OCI-LY3 (cell line): ENCODE data around the gene AP2A2.

Source experiments
- EZH2phosphoT487 ChIP-seq: fragments of 200-600 bp; shearing (Covaris generic); IDR thresholded peaks from 2 replicates; pipeline ENCODE4 v1.6.1; 2018; ENCODE audit warnings: antibody characterized with exemption, mixed run types, low read depth
- TF ChIP-seq, protein P1 (sequence below): fragments of 200-600, 300-600 bp; sonication (generic); IDR thresholded peaks from 2 replicates; pipeline ENCODE4 v1.5.1; 2014; ENCODE audit warnings: antibody characterized with exemption, low read length, low read depth

DNA sequence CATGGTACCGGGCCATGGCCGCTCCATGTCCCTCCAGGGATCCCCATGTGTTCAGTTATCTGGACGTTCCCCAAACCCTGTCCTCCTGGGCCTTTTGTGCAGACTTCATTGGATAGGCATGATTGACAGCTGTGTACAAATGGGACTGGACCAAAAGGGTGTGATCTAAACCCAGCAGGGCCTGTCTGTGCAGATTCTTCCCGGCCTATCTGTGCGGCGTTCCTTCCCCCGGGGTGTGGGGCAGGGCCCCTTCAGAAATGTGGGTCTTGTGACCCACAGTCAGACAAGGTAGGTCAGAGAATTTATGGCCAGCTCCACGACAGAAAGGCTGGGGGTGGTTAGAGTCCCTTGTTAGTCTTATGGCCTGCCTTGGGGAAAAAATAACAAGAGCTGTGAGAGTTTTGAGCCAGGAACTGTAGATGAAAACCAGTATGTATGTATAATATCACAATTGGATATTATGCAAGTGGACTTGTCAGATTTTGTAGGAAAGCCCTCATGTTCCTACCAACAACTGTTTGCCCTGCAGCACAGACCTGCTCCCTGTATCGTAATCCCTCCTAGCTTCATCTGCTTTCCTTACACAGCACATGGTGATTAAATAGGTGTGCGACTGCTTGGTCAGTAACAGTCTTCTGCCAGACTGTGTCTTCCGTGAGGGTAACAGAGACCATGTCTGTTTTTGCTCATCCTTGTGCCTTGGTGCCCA is 31.7 kb downstream of the AP2A2 start:
- TF ChIP-seq, protein P1, sequence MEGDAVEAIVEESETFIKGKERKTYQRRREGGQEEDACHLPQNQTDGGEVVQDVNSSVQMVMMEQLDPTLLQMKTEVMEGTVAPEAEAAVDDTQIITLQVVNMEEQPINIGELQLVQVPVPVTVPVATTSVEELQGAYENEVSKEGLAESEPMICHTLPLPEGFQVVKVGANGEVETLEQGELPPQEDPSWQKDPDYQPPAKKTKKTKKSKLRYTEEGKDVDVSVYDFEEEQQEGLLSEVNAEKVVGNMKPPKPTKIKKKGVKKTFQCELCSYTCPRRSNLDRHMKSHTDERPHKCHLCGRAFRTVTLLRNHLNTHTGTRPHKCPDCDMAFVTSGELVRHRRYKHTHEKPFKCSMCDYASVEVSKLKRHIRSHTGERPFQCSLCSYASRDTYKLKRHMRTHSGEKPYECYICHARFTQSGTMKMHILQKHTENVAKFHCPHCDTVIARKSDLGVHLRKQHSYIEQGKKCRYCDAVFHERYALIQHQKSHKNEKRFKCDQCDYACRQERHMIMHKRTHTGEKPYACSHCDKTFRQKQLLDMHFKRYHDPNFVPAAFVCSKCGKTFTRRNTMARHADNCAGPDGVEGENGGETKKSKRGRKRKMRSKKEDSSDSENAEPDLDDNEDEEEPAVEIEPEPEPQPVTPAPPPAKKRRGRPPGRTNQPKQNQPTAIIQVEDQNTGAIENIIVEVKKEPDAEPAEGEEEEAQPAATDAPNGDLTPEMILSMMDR, result no peak
- no peak for TF ChIP-seq EZH2phosphoT487
